Measurements from ENCODE around the gene TNFAIP2. TPM values are rescaled to one million over a fixed set of nuclear protein-coding genes. Genes with fewer than 3 reads are reported as not detected.

TNFAIP2 gene
- total RNA-seq, 4 donors from 2014 or later, result 10.5 to 94.9 (median 31.1) TPM

GRCh38 chr14:103184046-103184445 is 60.8 kb downstream of the TNFAIP2 start:
- no peak for TF ChIP-seq CTCF (IDR thresholded peaks at IDR 0.05)
- no peak for TF ChIP-seq POLR2A (IDR thresholded peaks at IDR 0.05)
- Histone ChIP-seq H3K36me3 (no peaks in the 10 kb centered on the region), H3K27me3 (no peaks in the 10 kb centered on the region), H3K27ac (no peak overlapping the region), H3K4me1 (peaks cover 0 to 19% (median 3%) of the 10 kb centered on the region in 4 donors), H3K4me3 (no peak overlapping the region), H3K9me3 (no peaks in the 10 kb centered on the region)
- peak in 1 of 3 donors; percentile 32 for DNase-seq

- TF ChIP-seq CTCF (IDR thresholded peaks at IDR 0.05) (peak; percentile 63 to 89 (median 68)), POLR2A (IDR thresholded peaks at IDR 0.05) (no peak)
- Histone ChIP-seq H3K27ac (no peak overlapping the region), H3K36me3 (no peaks in the 10 kb centered on the region), H3K4me3 (no peak overlapping the region), H3K27me3 (no peaks in the 10 kb centered on the region), H3K9me3 (no peaks in the 10 kb centered on the region), H3K4me1 (peaks cover 0 to 21% (median 4%) of the 10 kb centered on the region in 4 donors)
- DNase-seq, result peak in 1 of 3 donors; percentile 40
These were observed 62.1 kb downstream of the TNFAIP2 start for GRCh38 chr14:103185051-103186029.

- Histone ChIP-seq H3K9me3 (no peaks in the 10 kb centered on the region), H3K4me3 (peak overlapping the region in 1 of 4 donors; percentile 14), H3K27me3 (no peaks in the 10 kb centered on the region), H3K4me1 (peaks cover 0 to 21% (median 4%) of the 10 kb centered on the region in 4 donors), H3K36me3 (no peaks in the 10 kb centered on the region), H3K27ac (peak overlapping the region in 3 of 4 donors; percentile 59 to 86 (median 81))
- peak in 1 of 3 donors; percentile 46 for DNase-seq
- TF ChIP-seq CTCF (IDR thresholded peaks at IDR 0.05), result no peak
- TF ChIP-seq POLR2A (IDR thresholded peaks at IDR 0.05), result no peak
These were observed 63.1 kb downstream of the TNFAIP2 start for GRCh38 chr14:103186241-103186822.

Other genes starting within 250 kb of the TNFAIP2 start
- gene AMN, start 200.8 kb upstream of the TNFAIP2 start, total RNA-seq, result 1,000 to 10,000 TPM in 1 of 4 donors, 100 to 1,000 TPM in 2, 10 to 100 TPM in 1; 89.1 to 1,110 (median 806) TPM
- 100 to 1,000 TPM; 145 to 255 (median 197) TPM for gene CDC42BPB, start 65.9 kb upstream of the TNFAIP2 start, total RNA-seq
- gene LBHD2, start 39.3 kb upstream of the TNFAIP2 start, total RNA-seq, result not detected
- 10 to 100 TPM; 20.6 to 69.5 (median 34.1) TPM for gene EXOC3L4, start 28.7 kb upstream of the TNFAIP2 start, total RNA-seq
- gene EIF5, start 210.8 kb downstream of the TNFAIP2 start, total RNA-seq, result 100 to 1,000 TPM; 176 to 226 (median 217) TPM